DMS 273 (cell line): ENCODE measurements around the gene GJE1.

ENCODE experiments used
- DNase-seq: peaks from one replicate; lab custom pipeline; 2025; ENCODE audit not compliant: unreplicated experiment; lab: John Stamatoyannopoulos, UW

Gene GJE1

GRCh38 chr6:142162780-142163179 is 30.1 kb downstream of the GJE1 start:
- no peak for DNase-seq

- no peak for DNase-seq
Observed at GRCh38 chr6:142165227-142165626, 32.5 kb downstream of the GJE1 start.

DNA sequence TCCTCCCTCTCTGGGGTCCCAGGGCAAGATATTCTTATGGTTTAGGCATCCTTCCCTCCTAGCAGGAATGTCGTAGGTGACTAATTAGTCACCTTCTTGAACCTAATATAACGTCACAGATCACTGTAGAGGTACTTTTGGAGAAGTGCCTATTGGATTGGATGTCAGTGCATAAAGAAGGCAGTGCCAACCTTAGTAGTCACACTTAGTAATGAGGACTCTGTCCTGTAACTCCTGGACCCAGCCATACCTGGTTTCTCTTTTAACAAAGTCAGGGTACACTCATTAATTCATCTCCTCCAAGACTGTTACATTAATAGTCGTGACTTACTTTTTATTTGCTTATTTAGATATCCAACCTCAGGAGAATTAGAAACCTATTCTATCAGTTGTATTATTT is 34.3 kb downstream of the GJE1 start:
- DNase-seq = no peak

GRCh38 chr6:142167486-142167885 is 34.8 kb downstream of the GJE1 start:
- no peak for DNase-seq

DNA sequence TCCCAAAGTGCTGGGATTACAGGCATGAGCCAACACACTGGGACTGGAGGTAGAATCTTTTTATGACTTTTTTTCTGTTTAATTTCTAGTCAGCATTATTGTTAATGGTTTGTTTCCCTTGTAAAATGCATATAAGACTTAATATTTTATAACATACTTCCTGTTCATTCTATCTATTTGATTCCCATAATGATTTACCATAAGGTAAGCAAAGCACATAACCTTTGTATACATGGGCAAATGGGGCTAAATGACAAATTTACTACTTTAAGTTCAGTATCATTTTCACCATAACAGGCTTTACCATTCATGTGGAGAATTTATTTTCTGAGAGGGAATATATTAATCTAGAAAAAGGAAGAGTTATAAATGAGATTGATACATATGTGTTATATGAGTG is 38.6 kb downstream of the GJE1 start:
- no peak for DNase-seq

GRCh38 chr6:142172758-142173157 is 40.0 kb downstream of the GJE1 start:
- no peak for DNase-seq

DNA sequence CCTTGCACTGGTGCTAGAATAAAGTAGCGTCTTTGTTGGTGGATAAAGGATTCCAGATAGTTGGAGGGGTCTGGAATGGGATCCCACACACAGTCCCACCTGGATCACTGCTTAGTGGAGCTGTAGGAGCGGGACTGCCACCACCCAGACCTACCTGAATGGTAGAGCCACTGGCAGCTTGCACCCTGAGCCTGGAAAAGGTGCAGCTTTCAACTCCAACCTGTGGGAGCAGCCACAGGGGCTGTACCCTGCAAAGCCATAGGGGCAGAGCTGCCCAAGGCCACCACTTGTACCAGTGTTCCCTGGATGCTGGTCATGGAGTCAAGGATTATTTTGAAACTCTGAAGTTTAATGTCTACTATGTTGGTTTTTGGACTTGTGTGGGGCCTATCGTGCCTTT is 41.3 kb downstream of the GJE1 start:
- DNase-seq = no peak

DNA sequence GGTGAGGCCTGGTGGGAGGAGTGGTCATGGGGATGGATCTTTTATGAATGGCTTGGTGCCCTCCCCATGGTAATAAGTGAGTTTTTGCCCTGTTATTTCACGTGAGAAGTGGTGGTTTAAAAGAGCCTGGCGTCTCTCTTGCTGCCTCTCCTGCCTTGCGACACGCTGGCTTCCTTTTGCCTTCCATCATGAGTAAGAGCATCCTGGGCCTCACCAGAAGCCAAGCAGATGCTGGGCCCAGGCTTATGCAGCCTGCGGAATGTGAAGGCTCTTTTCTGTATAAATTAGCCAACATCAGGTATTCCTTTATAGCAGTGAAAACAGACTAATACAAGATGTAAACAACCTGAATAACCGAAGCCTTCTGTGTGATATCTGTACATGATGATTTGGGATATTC is 42.0 kb downstream of the GJE1 start:
- DNase-seq = no peak

DNA sequence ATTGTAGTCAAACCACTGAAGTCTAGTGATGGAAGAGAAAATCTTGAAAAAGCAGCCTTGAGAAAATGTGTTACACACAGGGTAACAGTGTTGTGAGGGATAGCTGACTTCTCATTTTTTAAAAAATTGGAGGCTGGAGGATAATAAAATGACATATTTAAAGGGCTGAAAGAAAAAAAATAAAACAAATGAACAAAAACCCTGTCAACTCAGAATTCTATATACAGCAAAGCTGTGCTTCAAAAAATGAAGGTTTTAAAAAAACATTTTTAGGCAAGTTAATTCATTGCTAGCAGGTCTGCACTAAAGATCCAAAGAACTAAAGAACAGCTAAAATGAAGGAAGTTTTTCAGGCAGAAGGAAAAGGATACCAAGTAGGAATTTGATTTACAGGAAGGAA is 45.4 kb downstream of the GJE1 start:
- DNase-seq = no peak

DNA sequence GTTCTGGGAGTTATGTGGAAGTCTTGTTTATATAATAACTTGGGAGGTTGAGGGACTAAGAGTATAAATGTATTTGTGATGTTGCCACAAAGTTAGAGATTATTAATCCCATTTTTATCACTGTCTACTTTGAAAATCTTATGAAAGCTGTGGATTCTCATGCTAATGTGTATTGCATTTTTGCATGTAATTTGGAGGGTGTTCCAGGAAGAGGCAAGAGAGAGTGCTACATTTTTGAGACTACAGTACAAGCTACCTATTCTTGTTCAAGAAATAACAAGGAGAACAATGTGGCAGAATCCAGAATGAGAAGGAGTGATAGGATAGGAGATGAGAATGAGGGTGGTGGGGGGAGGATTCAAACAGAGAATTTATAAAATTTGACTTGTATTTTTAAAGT is 49.3 kb downstream of the GJE1 start:
- no peak for DNase-seq

DNA sequence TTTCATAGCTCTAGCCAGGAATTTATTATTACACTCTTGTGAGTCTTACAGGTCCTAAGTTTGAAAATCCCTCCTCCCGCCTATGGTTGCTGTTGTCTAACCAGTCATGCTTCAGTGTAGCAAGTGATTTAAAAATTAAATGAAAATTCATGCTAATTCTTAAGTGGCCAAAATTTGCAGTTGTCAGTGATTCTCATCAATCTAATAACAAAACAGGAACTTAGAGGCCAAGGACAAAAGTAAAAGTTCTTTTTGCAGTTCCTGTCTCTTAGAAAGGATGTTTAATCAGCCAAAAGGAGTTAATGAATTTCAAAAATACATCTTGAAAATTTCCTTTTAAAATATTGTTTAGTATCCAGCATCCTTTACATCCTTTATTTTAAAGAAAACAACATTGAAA is 50.6 kb downstream of the GJE1 start:
- DNase-seq = no peak

DNA sequence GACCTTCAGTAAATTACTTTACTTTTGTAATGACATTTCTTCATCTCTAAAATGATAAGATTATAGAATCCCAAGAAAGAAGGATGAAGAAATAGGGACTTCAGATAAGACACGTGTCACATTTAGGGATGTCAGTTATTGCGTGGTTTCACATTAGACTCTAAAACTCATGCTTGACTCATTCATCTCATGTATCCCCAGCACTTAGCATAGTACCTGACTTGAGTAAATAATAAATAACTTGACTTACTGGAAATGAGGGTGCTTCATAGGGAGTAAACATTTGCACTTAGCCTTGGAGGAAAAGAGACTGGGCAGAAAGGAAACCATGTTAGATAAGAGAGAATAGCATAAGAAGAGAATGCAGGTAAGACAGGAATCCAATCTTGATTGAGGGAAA is 51.6 kb downstream of the GJE1 start:
- no peak for DNase-seq
